Astrocyte (in vitro differentiated cells and primary cell): ENCODE measurements around the gene CPLX4.

Source experiments
- EZH2 ChIP-seq: IDR thresholded peaks from 2 replicates; pipeline ENCODE4 v1.6.1; 2012; ENCODE audit warnings: mild to moderate bottlenecking, low read length, inconsistent platforms; ENCODE audit not compliant: insufficient read depth
- TF ChIP-seq, protein P1 (sequence below): IDR thresholded peaks from 2 replicates; pipeline ENCODE4 v1.5.1; 2011; ENCODE audit warnings: low read depth, mild to moderate bottlenecking, inconsistent platforms, low read length, moderate library complexity; ENCODE audit not compliant: insufficient read depth

DNA sequence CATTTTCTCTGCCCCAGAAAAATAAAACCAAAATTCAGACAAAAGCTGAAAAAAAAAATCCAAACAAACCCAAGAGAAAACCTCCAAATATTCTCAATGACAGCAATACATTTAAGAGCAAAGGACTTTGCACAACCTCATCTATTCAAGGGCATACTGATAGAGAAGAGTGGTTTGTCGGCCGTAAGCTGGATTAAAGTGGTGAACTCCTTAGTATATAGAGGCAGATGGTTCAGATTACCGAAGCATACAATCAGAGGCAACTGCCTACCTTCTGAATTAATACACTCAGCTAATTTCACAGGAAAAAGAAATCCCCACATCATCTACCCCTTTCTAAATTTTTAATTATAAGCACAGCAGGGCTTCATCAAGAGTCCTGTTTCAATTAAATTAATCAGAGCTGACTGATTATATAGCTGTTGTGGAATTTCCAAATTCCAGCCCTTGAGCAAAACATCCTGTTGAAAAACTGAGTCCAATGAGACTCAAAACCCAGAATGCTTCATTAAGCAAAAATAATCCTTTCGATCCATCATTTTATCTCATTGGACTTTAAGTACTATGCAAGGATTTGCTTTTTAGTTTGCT is at the start of gene CPLX4:
- TF ChIP-seq, protein P1, sequence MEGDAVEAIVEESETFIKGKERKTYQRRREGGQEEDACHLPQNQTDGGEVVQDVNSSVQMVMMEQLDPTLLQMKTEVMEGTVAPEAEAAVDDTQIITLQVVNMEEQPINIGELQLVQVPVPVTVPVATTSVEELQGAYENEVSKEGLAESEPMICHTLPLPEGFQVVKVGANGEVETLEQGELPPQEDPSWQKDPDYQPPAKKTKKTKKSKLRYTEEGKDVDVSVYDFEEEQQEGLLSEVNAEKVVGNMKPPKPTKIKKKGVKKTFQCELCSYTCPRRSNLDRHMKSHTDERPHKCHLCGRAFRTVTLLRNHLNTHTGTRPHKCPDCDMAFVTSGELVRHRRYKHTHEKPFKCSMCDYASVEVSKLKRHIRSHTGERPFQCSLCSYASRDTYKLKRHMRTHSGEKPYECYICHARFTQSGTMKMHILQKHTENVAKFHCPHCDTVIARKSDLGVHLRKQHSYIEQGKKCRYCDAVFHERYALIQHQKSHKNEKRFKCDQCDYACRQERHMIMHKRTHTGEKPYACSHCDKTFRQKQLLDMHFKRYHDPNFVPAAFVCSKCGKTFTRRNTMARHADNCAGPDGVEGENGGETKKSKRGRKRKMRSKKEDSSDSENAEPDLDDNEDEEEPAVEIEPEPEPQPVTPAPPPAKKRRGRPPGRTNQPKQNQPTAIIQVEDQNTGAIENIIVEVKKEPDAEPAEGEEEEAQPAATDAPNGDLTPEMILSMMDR = no peak
- no peak for TF ChIP-seq EZH2
